K562 (cell line): Measurements from ENCODE around the gene PAXIP1. TPM values are rescaled to one million over a fixed set of nuclear protein-coding genes. Genes with fewer than 3 reads are reported as not detected.

Source experiments
- GTF2B ChIP-seq: IDR thresholded peaks from 2 replicates; pipeline ENCODE4 v1.6.1; 2011; ENCODE audit not compliant: insufficient read length; ENCODE audit errors: extremely low read depth
- KAT8 ChIP-seq: fragments of 450-650 bp; IDR thresholded peaks from 2 replicates; pipeline ENCODE4 v1.6.1; 2016; ENCODE audit warnings: low read depth, mild to moderate bottlenecking
- YY1 ChIP-seq, 3 experiments: IDR thresholded peaks; 2 replicates each; pipeline ENCODE4 v1.6.1; 2011; ENCODE audit warnings: low read length in 2 of 3, mild to moderate bottlenecking in 2 of 3, moderate library complexity in 2 of 3, borderline replicate concordance in 1 of 3, control low read depth in 1 of 3, low read depth in 1 of 3; ENCODE audit not compliant: insufficient read depth in 3 of 3, insufficient replicate concordance in 2 of 3, control insufficient read depth in 1 of 3, insufficient read length in 1 of 3; ENCODE audit errors: extremely low read depth in 1 of 3
- ZNF318 ChIP-seq, 2 experiments: fragments of 450-650 bp; IDR thresholded peaks; 2 replicates each; pipeline ENCODE4 v1.6.1; 2016; ENCODE audit warnings: mild to moderate bottlenecking in 2 of 2, borderline replicate concordance in 1 of 2, low read depth in 1 of 2, moderate library complexity in 1 of 2
- polyA plus RNA-seq, 8 experiments: library from polyadenylated mRNA; depleted of rRNA in 4 of 8; stranded (reverse) in 5 of 8; unstranded in 3 of 8; fragments of >200 nt; fragmentation: Nextera tagmentation in 2 of 8; fragmentation: Illumina TruSeq in 1 of 8; extraction: Ambion mirVana in 2 of 8; extraction: Trizol in 1 of 8; gene quantifications; 2 replicates each; pipeline versions ENCODE4 v1.2.1 to v1.2.3, GENCODE V29; 2011 to 2014; ENCODE audit warnings: inconsistent platforms in 1 of 8, missing spikeins in 1 of 8
- total RNA-seq, 7 experiments: library from RNA; depleted of rRNA in 6 of 7; stranded (reverse); fragments of >200 nt in 6 of 7; fragmentation: Illumina TruSeq in 2 of 7; extraction: Trizol in 2 of 7; gene quantifications; 2 replicates each; pipeline versions ENCODE4 v1.2.1 to v1.2.3, GENCODE V29; 2011 to 2021; ENCODE audit warnings: low replicate concordance in 1 of 7

The PAXIP1 gene
- total and polyA plus RNA-seq, 9 of the 15 experiments (the other 6 are each of a cell fraction or from before 2014, with no cell fraction given) = 9.7 to 37.9 (median 28.4) TPM

- TF ChIP-seq YY1 (IDR thresholded peaks at IDR 0.05; ENCODE audit: borderline replicate concordance in 1 of 3, control insufficient read depth in 1 of 3, extremely low read depth in 1 of 3, insufficient read depth in 3 of 3, insufficient read length in 1 of 3, insufficient replicate concordance in 2 of 3, low read depth in 1 of 3, low read length in 2 of 3) = no peak
- TF ChIP-seq KAT8 = no peak
- TF ChIP-seq GTF2B = no peak
- no peak for TF ChIP-seq ZNF318 (IDR thresholded peaks at IDR 0.05; ENCODE audit: borderline replicate concordance in 1 of 2, low read depth in 1 of 2)
Observed at GRCh38 chr7:154918741-154919140, 84.2 kb downstream of the PAXIP1 start (continued).
